KBM-7 (cell line): ENCODE measurements around the gene ATL1.
"Not testable (repeated sequence)": the region's sequence is repeated elsewhere in the genome, so short reads cannot be mapped to it uniquely, and the experiment has no call there.

ENCODE experiments used
- DNase-seq: peaks from one replicate; pipeline ENCODE4 v3.0.0-alpha.2; 2015
- in situ Hi-C: fragments of 300-500 bp; cut with MboI; formaldehyde crosslinking; loops from 2 replicates; pipeline ENCODE4 v1.14.3; 2020; ENCODE audit warnings: low sequenced_read_pairs, low pct_unique_long_range_greater_than_20kb, mixed read lengths

The ATL1 gene

GRCh38 chr14:50624447-50624846 lies 64.5 kb downstream of the ATL1 start:
- no peak for DNase-seq
- in situ Hi-C loops: no loop called here

- in situ Hi-C loops, DNase-seq: not testable (repeated sequence)
Measured at GRCh38 chr14:50624947-50625346, 65.0 kb downstream of the ATL1 start.

GRCh38 chr14:50631408-50631821 lies 71.5 kb downstream of the ATL1 start:
- DNase-seq: no peak
- in situ Hi-C loops: no loop called here

- in situ Hi-C loops: no loop called here
- no peak for DNase-seq
Measured at GRCh38 chr14:50633954-50634353, 74.0 kb downstream of the ATL1 start.

GRCh38 chr14:50635141-50635540 lies 75.2 kb downstream of the ATL1 start:
- DNase-seq: no peak
- in situ Hi-C loops: no loop called here

GRCh38 chr14:50647282-50647681 lies 87.3 kb downstream of the ATL1 start:
- in situ Hi-C loops: no loop called here
- DNase-seq: no peak

GRCh38 chr14:50647753-50648152 lies 87.8 kb downstream of the ATL1 start:
- DNase-seq: no peak
- in situ Hi-C loops: no loop called here

GRCh38 chr14:50649691-50650090 lies 89.7 kb downstream of the ATL1 start:
- DNase-seq: no peak
- in situ Hi-C loops: no loop called here

GRCh38 chr14:50656776-50657175 lies 96.8 kb downstream of the ATL1 start:
- in situ Hi-C loops: no loop called here
- DNase-seq: no peak

GRCh38 chr14:50657753-50658152 lies 97.8 kb downstream of the ATL1 start:
- in situ Hi-C loops: no loop called here
- DNase-seq: no peak

GRCh38 chr14:50658203-50658602 lies 98.3 kb downstream of the ATL1 start:
- in situ Hi-C loops: no loop called here
- no peak for DNase-seq

- no peak for DNase-seq
- in situ Hi-C loops: no loop called here
Measured at GRCh38 chr14:50659327-50659974, 99.5 kb downstream of the ATL1 start.

- in situ Hi-C loops, DNase-seq: not testable (repeated sequence)
Measured at GRCh38 chr14:50664579-50664978, 104.6 kb downstream of the ATL1 start.

GRCh38 chr14:50665300-50665699 lies 105.4 kb downstream of the ATL1 start:
- DNase-seq, in situ Hi-C loops: not testable (repeated sequence)

GRCh38 chr14:50666772-50667683 lies 107.1 kb downstream of the ATL1 start:
- in situ Hi-C loops: no loop called here
- peak; percentile 43 for DNase-seq

- DNase-seq: no peak
- in situ Hi-C loops: no loop called here
Measured at GRCh38 chr14:50667684-50667995, 107.7 kb downstream of the ATL1 start.

GRCh38 chr14:50667996-50668825 lies 108.3 kb downstream of the ATL1 start, which contains the start of gene SAV1:
SAV1 (minus strand) TSS chr14:50668306; CDS start chr14:50667967, 339 bp downstream.
- DNase-seq: peak; percentile 73
- in situ Hi-C loops: no loop called here

- DNase-seq: no peak
- in situ Hi-C loops: no loop called here
Measured at GRCh38 chr14:50668826-50669143, 108.8 kb downstream of the ATL1 start.

- no peak for DNase-seq
- in situ Hi-C loops: no loop called here
Measured at GRCh38 chr14:50669441-50669986, 109.6 kb downstream of the ATL1 start.
